H9 (cell line): ENCODE measurements around the gene CAMSAP2. TPM values are rescaled to one million over a fixed set of nuclear protein-coding genes. Genes with fewer than 3 reads are reported as not detected.

ENCODE experiments used
- DNase-seq: peaks from one replicate; pipeline ENCODE4 v3.0.0-alpha.2; 2017
- H2AFZ ChIP-seq: one replicate; pipeline ENCODE4 v1.6.1; 2013; ENCODE audit warnings: mild to moderate bottlenecking, low read length, control low read depth, moderate library complexity
- H2AK5ac ChIP-seq: 2 replicates; pipeline ENCODE4 v1.6.1; 2013; ENCODE audit warnings: low read length, control low read depth, mixed read lengths; ENCODE audit not compliant: insufficient read length
- H2BK120ac ChIP-seq: one replicate; pipeline ENCODE4 v1.6.1; 2013; ENCODE audit warnings: low read depth, mild to moderate bottlenecking, low read length, control low read depth, inconsistent platforms; ENCODE audit not compliant: poor library complexity, severe bottlenecking
- H2BK12ac ChIP-seq: 2 replicates; pipeline ENCODE4 v1.6.1; 2013; ENCODE audit warnings: low read length, control low read depth, mixed read lengths, low read depth; ENCODE audit not compliant: insufficient read length
- H2BK15ac ChIP-seq: 2 replicates; pipeline ENCODE4 v1.6.1; 2013; ENCODE audit warnings: low read depth, low read length, control low read depth
- H2BK20ac ChIP-seq: one replicate; pipeline ENCODE4 v1.6.1; 2013; ENCODE audit warnings: low read depth, mild to moderate bottlenecking, low read length, control low read depth, inconsistent platforms; ENCODE audit not compliant: poor library complexity, severe bottlenecking
- H2BK5ac ChIP-seq: 2 replicates; pipeline ENCODE4 v1.6.1; 2013; ENCODE audit warnings: low read length, control low read depth, mixed read lengths; ENCODE audit not compliant: insufficient read length
- H3K14ac ChIP-seq: 2 replicates; pipeline ENCODE4 v1.6.1; 2013; ENCODE audit warnings: low read length, control low read depth; ENCODE audit not compliant: insufficient read depth
- H3K18ac ChIP-seq: 2 replicates; pipeline ENCODE4 v1.6.1; 2013; ENCODE audit warnings: low read depth, mild to moderate bottlenecking, mixed read lengths, low read length, control low read depth; ENCODE audit not compliant: insufficient read length
- H3K23ac ChIP-seq: 2 replicates; pipeline ENCODE4 v1.6.1; 2013; ENCODE audit warnings: low read length, control low read depth, mixed read lengths, low read depth; ENCODE audit not compliant: insufficient read length
- H3K23me2 ChIP-seq: 2 replicates; pipeline ENCODE4 v1.6.1; 2013; ENCODE audit warnings: low read depth, mild to moderate bottlenecking, mixed read lengths, low read length, control low read depth; ENCODE audit not compliant: insufficient read length, poor library complexity, severe bottlenecking
- H3K27ac ChIP-seq: 2 replicates; pipeline ENCODE4 v1.5.1; 2013; ENCODE audit warnings: low read length, control low read depth, mixed read lengths, low read depth; ENCODE audit not compliant: insufficient read length
- H3K27me3 ChIP-seq: 2 replicates; pipeline ENCODE4 v1.6.1; 2013; ENCODE audit warnings: low read length, control low read depth, inconsistent platforms; ENCODE audit not compliant: insufficient read depth
- H3K4ac ChIP-seq: 2 replicates; pipeline ENCODE4 v1.6.1; 2013; ENCODE audit warnings: low read depth, mild to moderate bottlenecking, control low read depth, inconsistent platforms, low read length, moderate library complexity
- H3K4me1 ChIP-seq: 2 replicates; pipeline ENCODE4 v1.6.1; 2013; ENCODE audit warnings: low read length, control low read depth, inconsistent platforms; ENCODE audit not compliant: insufficient read depth
- H3K4me2 ChIP-seq: 2 replicates; pipeline ENCODE4 v1.6.1; 2013; ENCODE audit warnings: low read length, control low read depth, mixed read lengths; ENCODE audit not compliant: insufficient read length, insufficient read depth
- H3K56ac ChIP-seq: 2 replicates; pipeline ENCODE4 v1.6.1; 2013; ENCODE audit warnings: low read depth, mild to moderate bottlenecking, mixed read lengths, low read length, control low read depth; ENCODE audit not compliant: insufficient read length
- H3K79me1 ChIP-seq: 2 replicates; pipeline ENCODE4 v1.6.1; 2013; ENCODE audit warnings: low read depth, mild to moderate bottlenecking, moderate library complexity, low read length, control low read depth, inconsistent platforms; ENCODE audit not compliant: insufficient read depth, poor library complexity, severe bottlenecking
- H3K79me2 ChIP-seq: 2 replicates; pipeline ENCODE4 v1.6.1; 2013; ENCODE audit warnings: low read length, control low read depth, inconsistent platforms; ENCODE audit not compliant: insufficient read depth
- H3K9ac ChIP-seq: 2 replicates; pipeline ENCODE4 v1.6.1; 2013; ENCODE audit warnings: low read length, control low read depth, mixed read lengths; ENCODE audit not compliant: insufficient read length; ENCODE audit errors: extremely low read depth
- H3K9me3 ChIP-seq: one replicate; pipeline ENCODE4 v1.6.1; 2013; ENCODE audit warnings: low read depth, low read length, inconsistent platforms; ENCODE audit not compliant: control insufficient read depth
- H3T11ph ChIP-seq: one replicate; pipeline ENCODE4 v1.6.1; 2013; ENCODE audit warnings: mild to moderate bottlenecking, low read length, control low read depth, inconsistent platforms
- H4K20me1 ChIP-seq: one replicate; pipeline ENCODE4 v1.6.1; 2013; ENCODE audit not compliant: control insufficient read depth, insufficient read length, insufficient read depth
- H4K5ac ChIP-seq: 2 replicates; pipeline ENCODE4 v1.6.1; 2013; ENCODE audit warnings: low read depth, mild to moderate bottlenecking, mixed read lengths, low read length, control low read depth; ENCODE audit not compliant: insufficient read length
- H4K8ac ChIP-seq: replicated peaks from 2 replicates; pipeline ENCODE4 v1.6.1; 2013; ENCODE audit warnings: low read length, control low read depth, mixed read lengths, low read depth; ENCODE audit not compliant: insufficient read length
- H4K91ac ChIP-seq: 2 replicates; pipeline ENCODE4 v1.6.1; 2013; ENCODE audit warnings: low read depth, mild to moderate bottlenecking, moderate library complexity, mixed read lengths, low read length, control low read depth; ENCODE audit not compliant: insufficient read length
- H3K27ac Mint-ChIP-seq, 3 experiments: 2 replicates in 2 of 3; 3 replicates in 1 of 3; pipeline ENCODE4 v1.8.0; 2020 to 2021; ENCODE audit warnings: mixed read lengths in 3 of 3, mild to moderate bottlenecking in 1 of 3, moderate library complexity in 1 of 3
- H3K27me3 Mint-ChIP-seq: 2 replicates; pipeline ENCODE4 v1.8.0; 2021; ENCODE audit warnings: low read depth, mild to moderate bottlenecking, moderate library complexity, mixed read lengths
- H3K36me3 Mint-ChIP-seq, 3 experiments: 2 replicates in 2 of 3; 3 replicates in 1 of 3; pipeline ENCODE4 v1.8.0; 2020 to 2021; ENCODE audit warnings: low read depth in 3 of 3, mixed read lengths in 3 of 3; ENCODE audit not compliant: insufficient read depth in 1 of 3
- H3K4me1 Mint-ChIP-seq, 2 experiments: 2 replicates each; pipeline ENCODE4 v1.8.0; 2020; ENCODE audit warnings: mixed read lengths in 2 of 2
- H3K4me3 Mint-ChIP-seq, 2 experiments: 2 replicates in 1 of 2; 3 replicates in 1 of 2; pipeline ENCODE4 v1.8.0; 2020 to 2021; ENCODE audit warnings: mild to moderate bottlenecking in 2 of 2, mixed read lengths in 2 of 2, moderate library complexity in 1 of 2
- H3K9me3 Mint-ChIP-seq, 2 experiments: 2 replicates in 1 of 2; 3 replicates in 1 of 2; pipeline ENCODE4 v1.8.0; 2020; ENCODE audit warnings: mild to moderate bottlenecking in 2 of 2, mixed read lengths in 2 of 2, moderate library complexity in 1 of 2
- WGBS: extraction: QIAGEN DNeasy Blood & Tissue Kit; methylation state at CpG from one replicate; pipeline ENCODE4 v1.1.7; 2013; ENCODE audit warnings: missing lambda C conversion rate, low lambda C conversion rate, mixed read lengths; ENCODE audit not compliant: insufficient read length; ENCODE audit errors: extremely low coverage; 5-methylcytosine and 5-hydroxymethylcytosine counted together
- total RNA-seq: library from RNA; stranded (reverse); gene quantifications from 2 replicates; pipeline ENCODE4 v1.2.1, GENCODE V29; 2021
- TF ChIP-seq, protein P1 (sequence below): fragments of 200-600 bp; sonication (generic); conservative IDR thresholded peaks from 3 replicates; pipeline ENCODE4 v1.8.0; 2021; ENCODE audit warnings: antibody characterized with exemption, mild to moderate bottlenecking

CAMSAP2 gene
- total RNA-seq, 1 experiment from 2014 or later: 33.7 TPM

DNA sequence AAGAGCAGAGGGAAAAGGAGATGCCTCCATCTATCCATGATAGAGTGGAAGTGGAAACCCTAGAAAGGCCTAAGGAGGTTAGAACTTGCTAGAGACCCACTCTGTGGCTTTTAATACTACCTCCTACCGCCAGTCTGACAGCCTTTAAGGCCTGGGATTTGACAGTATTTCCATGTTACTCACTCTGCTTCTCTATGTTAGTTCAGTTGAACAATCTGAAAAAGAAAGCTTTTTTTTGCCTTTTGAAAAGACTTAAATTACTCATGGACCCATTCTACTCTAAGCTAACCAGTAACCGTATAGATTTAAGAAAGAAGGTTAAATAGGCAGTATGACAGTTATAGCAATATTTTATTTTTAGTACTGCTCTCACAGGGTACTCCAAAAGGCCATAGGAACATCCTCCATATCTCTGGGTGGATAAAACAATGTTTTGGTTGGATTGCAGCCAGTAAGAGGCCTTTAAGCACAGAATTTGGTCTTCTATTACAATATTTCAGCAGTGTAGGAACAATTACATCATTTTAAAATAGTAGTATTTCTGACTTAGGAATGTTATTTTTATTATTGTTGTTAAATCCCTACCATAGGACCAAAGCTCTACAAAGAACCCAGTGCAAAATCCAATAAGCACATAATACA, 118.1 kb downstream of the CAMSAP2 start:
- no peaks in the 10 kb centered on the region for H3K9me3 ChIP-seq
- H2BK5ac ChIP-seq: no peak overlapping the region
- H4K8ac ChIP-seq: no peak overlapping the region
- H3K4ac ChIP-seq: no peak overlapping the region
- no peaks in the 10 kb centered on the region for H3K79me1 ChIP-seq
- Mint-ChIP-seq H3K27ac (no peak overlapping the region), H3K4me1 (no peaks in the 10 kb centered on the region), H3K9me3 (no peaks in the 10 kb centered on the region), H3K4me3 (no peak overlapping the region), H3K36me3 (peaks cover 0 to 25% (median 20%) of the 10 kb centered on the region in 3 experiments; a peak in 5 of 7 replicates), H3K27me3 (no peaks in the 10 kb centered on the region)
- no peaks in the 10 kb centered on the region for H3K27me3 ChIP-seq
- H2AFZ ChIP-seq: no peak overlapping the region
- no peak overlapping the region for H3K18ac ChIP-seq
- no peak overlapping the region for H3K14ac ChIP-seq
- H4K20me1 ChIP-seq: no peaks in the 10 kb centered on the region
- no peaks in the 10 kb centered on the region for H3K23me2 ChIP-seq
- TF ChIP-seq, protein P1, sequence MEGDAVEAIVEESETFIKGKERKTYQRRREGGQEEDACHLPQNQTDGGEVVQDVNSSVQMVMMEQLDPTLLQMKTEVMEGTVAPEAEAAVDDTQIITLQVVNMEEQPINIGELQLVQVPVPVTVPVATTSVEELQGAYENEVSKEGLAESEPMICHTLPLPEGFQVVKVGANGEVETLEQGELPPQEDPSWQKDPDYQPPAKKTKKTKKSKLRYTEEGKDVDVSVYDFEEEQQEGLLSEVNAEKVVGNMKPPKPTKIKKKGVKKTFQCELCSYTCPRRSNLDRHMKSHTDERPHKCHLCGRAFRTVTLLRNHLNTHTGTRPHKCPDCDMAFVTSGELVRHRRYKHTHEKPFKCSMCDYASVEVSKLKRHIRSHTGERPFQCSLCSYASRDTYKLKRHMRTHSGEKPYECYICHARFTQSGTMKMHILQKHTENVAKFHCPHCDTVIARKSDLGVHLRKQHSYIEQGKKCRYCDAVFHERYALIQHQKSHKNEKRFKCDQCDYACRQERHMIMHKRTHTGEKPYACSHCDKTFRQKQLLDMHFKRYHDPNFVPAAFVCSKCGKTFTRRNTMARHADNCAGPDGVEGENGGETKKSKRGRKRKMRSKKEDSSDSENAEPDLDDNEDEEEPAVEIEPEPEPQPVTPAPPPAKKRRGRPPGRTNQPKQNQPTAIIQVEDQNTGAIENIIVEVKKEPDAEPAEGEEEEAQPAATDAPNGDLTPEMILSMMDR: no peak
- H2BK12ac ChIP-seq: no peak overlapping the region
- no peaks in the 10 kb centered on the region for H3K79me2 ChIP-seq
- H3K27ac ChIP-seq: no peak overlapping the region
- H3K56ac ChIP-seq: no peak overlapping the region
- H2BK120ac ChIP-seq: no peak overlapping the region
- H3K23ac ChIP-seq: no peak overlapping the region
- no peak overlapping the region for H4K91ac ChIP-seq
- no peak overlapping the region for H3K4me2 ChIP-seq
- WGBS: no CpG with 5 or more reads among the region's 2 CpGs
- DNase-seq: no peak
- H2AK5ac ChIP-seq: no peak overlapping the region
- no peak overlapping the region for H2BK20ac ChIP-seq
- H3K9ac ChIP-seq: no peak overlapping the region
- H2BK15ac ChIP-seq: no peak overlapping the region
- H3T11ph ChIP-seq: no peak overlapping the region
- no peaks in the 10 kb centered on the region for H3K4me1 ChIP-seq
- H4K5ac ChIP-seq: no peak overlapping the region
